OCI-LY7 (cell line): Measurements from ENCODE around the gene TCEANC2. TPM values are rescaled to one million over a fixed set of nuclear protein-coding genes. Genes with fewer than 3 reads are reported as not detected.

Experiments used
- BruUV-seq: library from RNA; stranded (reverse); fragments of 400-500 nt; replicated peaks from 2 replicates; lab custom pipeline; 2021; lab: Mats Ljungman, UMichigan
- CTCF ChIA-PET: fragments of 300-600 bp; sonication (Branson Sonifier 250); formaldehyde crosslinking; loops from one replicate; lab custom pipeline; 2022; ENCODE audit warnings: antibody characterized with exemption; ENCODE audit not compliant: unreplicated experiment; lab: Charles Lee
- POLR2A ChIA-PET: fragments of 300-600 bp; sonication (Branson Sonifier 250); formaldehyde crosslinking; loops from one replicate; lab custom pipeline; 2022; ENCODE audit warnings: antibody characterized with exemption; lab: Charles Lee
- DNase-seq: peaks from one replicate; pipeline ENCODE4 v3.0.0-alpha.2; 2015; ENCODE audit warnings: low spot score
- H2AFZ ChIP-seq: fragments of 200-600 bp; sonication (generic), shearing (Covaris generic); 2 replicates; pipeline ENCODE4 v1.6.1; 2014; ENCODE audit warnings: mild to moderate bottlenecking, antibody characterized with exemption, low read length, moderate library complexity
- H3K27ac ChIP-seq: fragments of 200-600 bp; sonication (generic); 2 replicates; pipeline ENCODE4 v1.5.1; 2014; ENCODE audit warnings: mixed run types, low read depth, mild to moderate bottlenecking, moderate library complexity, low read length, inconsistent platforms; ENCODE audit not compliant: poor library complexity, severe bottlenecking
- H3K36me3 ChIP-seq: fragments of 200-600 bp; sonication (generic); 2 replicates; pipeline ENCODE4 v1.6.1; 2014; ENCODE audit warnings: mild to moderate bottlenecking, antibody characterized with exemption, low read length, moderate library complexity, mixed read lengths; ENCODE audit not compliant: insufficient read depth
- H3K4me1 ChIP-seq: fragments of 200-600 bp; sonication (generic); 2 replicates; pipeline ENCODE4 v1.5.1; 2014; ENCODE audit warnings: mild to moderate bottlenecking, low read length; ENCODE audit not compliant: insufficient read depth, poor library complexity, severe bottlenecking
- H3K4me2 ChIP-seq: fragments of 200-600 bp; sonication (generic); 2 replicates; pipeline ENCODE4 v1.6.1; 2014; ENCODE audit warnings: mild to moderate bottlenecking, low read length
- H3K4me3 ChIP-seq: fragments of 200-600 bp; sonication (generic); 2 replicates; pipeline ENCODE4 v1.5.1; 2014; ENCODE audit warnings: mild to moderate bottlenecking, low read depth, low read length; ENCODE audit not compliant: poor library complexity, severe bottlenecking
- H3K79me2 ChIP-seq: fragments of 200-600 bp; sonication (generic); 2 replicates; pipeline ENCODE4 v1.6.1; 2016; ENCODE audit warnings: low read depth, mild to moderate bottlenecking, low read length, moderate library complexity, mixed read lengths; ENCODE audit not compliant: insufficient read depth
- H3K9me2 ChIP-seq: fragments of 200-600 bp; sonication (generic); 2 replicates; pipeline ENCODE4 v1.6.1; 2016; ENCODE audit warnings: mild to moderate bottlenecking, low read length, mixed read lengths; ENCODE audit not compliant: insufficient read depth
- H3K9me3 ChIP-seq: fragments of 200-600 bp; sonication (generic); 2 replicates; pipeline ENCODE4 v1.6.1; 2014; ENCODE audit warnings: mild to moderate bottlenecking, mixed run types, low read length, mixed read lengths
- H4K20me1 ChIP-seq: fragments of 200-600 bp; sonication (generic); 2 replicates; pipeline ENCODE4 v1.6.1; 2014; ENCODE audit warnings: mild to moderate bottlenecking, antibody characterized with exemption, low read length, moderate library complexity, mixed read lengths; ENCODE audit not compliant: insufficient read depth
- CTCF ChIP-seq: fragments of 200-600 bp; sonication (generic); conservative IDR thresholded peaks from 2 replicates; pipeline ENCODE4 v1.5.1; 2014; ENCODE audit warnings: mild to moderate bottlenecking, antibody characterized with exemption, low read length, moderate library complexity, mixed read lengths
- EZH2phosphoT487 ChIP-seq: fragments of 200-600 bp; sonication (generic); IDR thresholded peaks from 2 replicates; pipeline ENCODE4 v1.6.1; 2018; ENCODE audit warnings: low read depth, borderline replicate concordance, mild to moderate bottlenecking, mixed run types, antibody characterized with exemption, low read length, moderate library complexity, mixed read lengths
- intact Hi-C: fragments of 100-400 bp; cut with micrococcal nuclease; formaldehyde crosslinking; loops from one replicate; pipeline ENCODE4 v1.10.0; 2022; ENCODE audit not compliant: unreplicated experiment
- total RNA-seq, 2 experiments: library from RNA; depleted of rRNA in 1 of 2; stranded (reverse); fragments of >200 nt in 1 of 2; shearing (Covaris generic) in 1 of 2; gene quantifications; 2 replicates each; pipeline ENCODE4 v1.2.3, GENCODE V29; 2014 to 2022

TCEANC2 gene
- total RNA-seq, 2 experiments from 2014 or later: 5.1 to 9.5 TPM

- H3K36me3 ChIP-seq: no peaks in the 10 kb centered on the region
- intact Hi-C loops: no loop called here
- BruUV-seq: no TSS peak
- H4K20me1 ChIP-seq: no peaks in the 10 kb centered on the region
- no peak overlapping the region for H3K4me3 ChIP-seq
- TF ChIP-seq EZH2phosphoT487 (no peak), CTCF (no peak)
- no peaks in the 10 kb centered on the region for H3K9me3 ChIP-seq
- H2AFZ ChIP-seq: no peak overlapping the region
- no peak overlapping the region for H3K4me2 ChIP-seq
- H3K4me1 ChIP-seq: no peaks in the 10 kb centered on the region
- H3K27ac ChIP-seq: no peak overlapping the region
- DNase-seq: no peak
- H3K9me2 ChIP-seq: no peaks in the 10 kb centered on the region
- ChIA-PET CTCF (interaction anchor here (0.6 kb wide), 1 partner anchor 116 kb away, joined by 3 read pairs; no protein-coding TSS in a partner anchor), POLR2A (no interaction called here)
- H3K79me2 ChIP-seq: no peaks in the 10 kb centered on the region
Measured at GRCh38 chr1:54011316-54012007, 41.9 kb upstream of the TCEANC2 start.

GRCh38 chr1:54012008-54012325 is 41.4 kb upstream of the TCEANC2 start:
- Histone ChIP-seq H3K9me3 (no peaks in the 10 kb centered on the region), H3K4me3 (no peak overlapping the region), H2AFZ (no peak overlapping the region), H3K9me2 (no peaks in the 10 kb centered on the region), H3K4me1 (no peaks in the 10 kb centered on the region), H3K36me3 (no peaks in the 10 kb centered on the region), H3K4me2 (no peak overlapping the region), H3K79me2 (no peaks in the 10 kb centered on the region), H4K20me1 (no peaks in the 10 kb centered on the region), H3K27ac (no peak overlapping the region)
- ChIA-PET CTCF (no interaction called here), POLR2A (interaction anchor here (0.6 kb wide), 2 partner anchors 115 to 230 kb away, joined by 3 read pairs; no protein-coding TSS in a partner anchor)
- no peak for DNase-seq
- TF ChIP-seq EZH2phosphoT487 (no peak), CTCF (no peak)
- no TSS peak for BruUV-seq
- intact Hi-C loops: no loop called here

GRCh38 chr1:54012863-54013262 is 40.5 kb upstream of the TCEANC2 start:
- Histone ChIP-seq H3K36me3 (no peaks in the 10 kb centered on the region), H3K27ac (no peak overlapping the region), H2AFZ (no peak overlapping the region), H3K4me3 (no peak overlapping the region), H3K4me2 (no peak overlapping the region), H3K9me3 (no peaks in the 10 kb centered on the region), H3K79me2 (no peaks in the 10 kb centered on the region), H3K9me2 (no peaks in the 10 kb centered on the region), H3K4me1 (no peaks in the 10 kb centered on the region), H4K20me1 (no peaks in the 10 kb centered on the region)
- intact Hi-C loops: no loop called here
- TF ChIP-seq EZH2phosphoT487 (no peak), CTCF (no peak)
- CTCF ChIA-PET: interaction anchor here (0.6 kb wide), 1 partner anchor 8 kb away, joined by 11 read pairs; no protein-coding TSS in a partner anchor
- POLR2A ChIA-PET: no interaction called here
- no TSS peak for BruUV-seq
- DNase-seq: no peak
